GM21786 (cell line): Measurements from ENCODE around the gene DRAP1.

ENCODE experiments used
- ATAC-seq: cut with Tn5 transposase; IDR thresholded peaks from one replicate; pipeline ENCODE4 v1.9.1; 2021; ENCODE audit not compliant: unreplicated experiment

Gene DRAP1

GRCh38 chr11:65961267-65962140 is 42.3 kb downstream of the DRAP1 start, which contains the start of gene SART1:
Gene SART1 (plus strand): TSS chr11:65961734. CDS start chr11:65961781, 47 bp downstream.
- ATAC-seq: peak; percentile 76

- ATAC-seq: no peak
Measured at GRCh38 chr11:65962141-65962564, 42.9 kb downstream of the DRAP1 start.

GRCh38 chr11:65964906-65965305 is 45.7 kb downstream of the DRAP1 start:
- ATAC-seq: no peak

GRCh38 chr11:65965986-65966762 is 46.9 kb downstream of the DRAP1 start:
- no peak for ATAC-seq

- no peak for ATAC-seq
Measured at GRCh38 chr11:65967329-65967934, 48.2 kb downstream of the DRAP1 start.

GRCh38 chr11:65968600-65969482 is 49.6 kb downstream of the DRAP1 start:
- ATAC-seq: no peak
